Measurements from ENCODE around the gene EVPLL.
"Not testable (repeated sequence)": the region's sequence is repeated elsewhere in the genome, so short reads cannot be mapped to it uniquely, and the experiment has no call there.

EVPLL gene

GRCh38 chr17:18380471-18381157 is 3.0 kb downstream of the EVPLL start:
- Histone ChIP-seq H3K36me3 (ENCODE audit: control insufficient read depth in 1 of 2, insufficient read depth in 2 of 2, low read length in 2 of 2) (no peaks in the 10 kb centered on the region), H3K4me3 (ENCODE audit: low read depth in 1 of 2, low read length in 2 of 2) (no peak overlapping the region), H3K27ac (ENCODE audit: low read length) (no peak overlapping the region), H3K9me3 (ENCODE audit: control insufficient read depth in 1 of 2, low read length in 2 of 2) (no peaks in the 10 kb centered on the region), H3K27me3 (ENCODE audit: low read depth, low read length) (peaks cover 4% of the 10 kb centered on the region), H3K4me1 (ENCODE audit: control insufficient read depth in 1 of 2, insufficient read depth in 2 of 2, low read length in 2 of 2) (peaks cover 0 to 4% of the 10 kb centered on the region in 2 donors)

- Histone ChIP-seq H3K9me3 (ENCODE audit: control insufficient read depth in 1 of 2, low read length in 2 of 2) (no peaks in the 10 kb centered on the region), H3K4me1 (ENCODE audit: control insufficient read depth in 1 of 2, insufficient read depth in 2 of 2, low read length in 2 of 2) (peaks cover 0 to 4% of the 10 kb centered on the region in 2 donors), H3K27me3 (ENCODE audit: low read depth, low read length) (peaks cover 4% of the 10 kb centered on the region), H3K4me3 (ENCODE audit: low read depth in 1 of 2, low read length in 2 of 2) (no peak overlapping the region), H3K36me3 (ENCODE audit: control insufficient read depth in 1 of 2, insufficient read depth in 2 of 2, low read length in 2 of 2) (no peaks in the 10 kb centered on the region), H3K27ac (ENCODE audit: low read length) (no peak overlapping the region)
Measured at GRCh38 chr17:18381158-18381952, 3.8 kb downstream of the EVPLL start.

- Histone ChIP-seq H3K4me1 (ENCODE audit: control insufficient read depth in 1 of 2, insufficient read depth in 2 of 2, low read length in 2 of 2) (peaks cover 0 to 4% of the 10 kb centered on the region in 2 donors), H3K9me3 (ENCODE audit: control insufficient read depth in 1 of 2, low read length in 2 of 2) (no peaks in the 10 kb centered on the region), H3K36me3 (ENCODE audit: control insufficient read depth in 1 of 2, insufficient read depth in 2 of 2, low read length in 2 of 2) (no peaks in the 10 kb centered on the region), H3K4me3 (ENCODE audit: low read depth in 1 of 2, low read length in 2 of 2) (no peak overlapping the region), H3K27me3 (ENCODE audit: low read depth, low read length) (peaks cover 4% of the 10 kb centered on the region), H3K27ac (ENCODE audit: low read length) (no peak overlapping the region)
Measured at GRCh38 chr17:18381953-18382245, 4.3 kb downstream of the EVPLL start.

- Histone ChIP-seq H3K27me3 (ENCODE audit: low read depth, low read length) (peaks cover 4% of the 10 kb centered on the region), H3K36me3 (ENCODE audit: control insufficient read depth in 1 of 2, insufficient read depth in 2 of 2, low read length in 2 of 2) (no peaks in the 10 kb centered on the region), H3K4me1 (ENCODE audit: control insufficient read depth in 1 of 2, insufficient read depth in 2 of 2, low read length in 2 of 2) (peaks cover 0 to 4% of the 10 kb centered on the region in 2 donors), H3K4me3 (ENCODE audit: low read depth in 1 of 2, low read length in 2 of 2) (no peak overlapping the region), H3K27ac (ENCODE audit: low read length) (no peak overlapping the region), H3K9me3 (ENCODE audit: control insufficient read depth in 1 of 2, low read length in 2 of 2) (no peaks in the 10 kb centered on the region)
Measured at GRCh38 chr17:18382441-18383078, 5.0 kb downstream of the EVPLL start.

- H3K9me3 ChIP-seq (ENCODE audit: control insufficient read depth in 1 of 2, low read length in 2 of 2); H3K4me3 ChIP-seq (ENCODE audit: low read depth in 1 of 2, low read length in 2 of 2); H3K4me1 ChIP-seq (ENCODE audit: control insufficient read depth in 1 of 2, insufficient read depth in 2 of 2, low read length in 2 of 2); H3K27ac ChIP-seq (ENCODE audit: low read length); H3K27me3 ChIP-seq (ENCODE audit: low read depth, low read length); H3K36me3 ChIP-seq (ENCODE audit: control insufficient read depth in 1 of 2, insufficient read depth in 2 of 2, low read length in 2 of 2): not testable (repeated sequence)
Measured at GRCh38 chr17:18383079-18383481, 5.5 kb downstream of the EVPLL start.

GRCh38 chr17:18384271-18384670 is 6.7 kb downstream of the EVPLL start:
- H3K36me3 ChIP-seq (ENCODE audit: control insufficient read depth in 1 of 2, insufficient read depth in 2 of 2, low read length in 2 of 2); H3K4me3 ChIP-seq (ENCODE audit: low read depth in 1 of 2, low read length in 2 of 2); H3K27ac ChIP-seq (ENCODE audit: low read length); H3K9me3 ChIP-seq (ENCODE audit: control insufficient read depth in 1 of 2, low read length in 2 of 2); H3K4me1 ChIP-seq (ENCODE audit: control insufficient read depth in 1 of 2, insufficient read depth in 2 of 2, low read length in 2 of 2); H3K27me3 ChIP-seq (ENCODE audit: low read depth, low read length): not testable (repeated sequence)

GRCh38 chr17:18387583-18387982 is 10.0 kb downstream of the EVPLL start:
- not testable (repeated sequence) for H3K27ac ChIP-seq (ENCODE audit: low read length); H3K27me3 ChIP-seq (ENCODE audit: low read depth, low read length); H3K9me3 ChIP-seq (ENCODE audit: control insufficient read depth in 1 of 2, low read length in 2 of 2); H3K4me1 ChIP-seq (ENCODE audit: control insufficient read depth in 1 of 2, insufficient read depth in 2 of 2, low read length in 2 of 2); H3K36me3 ChIP-seq (ENCODE audit: control insufficient read depth in 1 of 2, insufficient read depth in 2 of 2, low read length in 2 of 2); H3K4me3 ChIP-seq (ENCODE audit: low read depth in 1 of 2, low read length in 2 of 2)

GRCh38 chr17:18388266-18388665 is 10.7 kb downstream of the EVPLL start:
- not testable (repeated sequence) for H3K4me1 ChIP-seq (ENCODE audit: control insufficient read depth in 1 of 2, insufficient read depth in 2 of 2, low read length in 2 of 2); H3K9me3 ChIP-seq (ENCODE audit: control insufficient read depth in 1 of 2, low read length in 2 of 2); H3K4me3 ChIP-seq (ENCODE audit: low read depth in 1 of 2, low read length in 2 of 2); H3K27me3 ChIP-seq (ENCODE audit: low read depth, low read length); H3K36me3 ChIP-seq (ENCODE audit: control insufficient read depth in 1 of 2, insufficient read depth in 2 of 2, low read length in 2 of 2); H3K27ac ChIP-seq (ENCODE audit: low read length)

GRCh38 chr17:18388728-18389127 is 11.2 kb downstream of the EVPLL start:
- H3K27ac ChIP-seq (ENCODE audit: low read length); H3K4me1 ChIP-seq (ENCODE audit: control insufficient read depth in 1 of 2, insufficient read depth in 2 of 2, low read length in 2 of 2); H3K4me3 ChIP-seq (ENCODE audit: low read depth in 1 of 2, low read length in 2 of 2); H3K9me3 ChIP-seq (ENCODE audit: control insufficient read depth in 1 of 2, low read length in 2 of 2); H3K27me3 ChIP-seq (ENCODE audit: low read depth, low read length); H3K36me3 ChIP-seq (ENCODE audit: control insufficient read depth in 1 of 2, insufficient read depth in 2 of 2, low read length in 2 of 2): not testable (repeated sequence)

- H3K9me3 ChIP-seq (ENCODE audit: control insufficient read depth in 1 of 2, low read length in 2 of 2); H3K4me1 ChIP-seq (ENCODE audit: control insufficient read depth in 1 of 2, insufficient read depth in 2 of 2, low read length in 2 of 2); H3K36me3 ChIP-seq (ENCODE audit: control insufficient read depth in 1 of 2, insufficient read depth in 2 of 2, low read length in 2 of 2); H3K27ac ChIP-seq (ENCODE audit: low read length); H3K4me3 ChIP-seq (ENCODE audit: low read depth in 1 of 2, low read length in 2 of 2); H3K27me3 ChIP-seq (ENCODE audit: low read depth, low read length): not testable (repeated sequence)
Measured at GRCh38 chr17:18401872-18402590, 24.5 kb downstream of the EVPLL start.

GRCh38 chr17:18403166-18403565 is 25.6 kb downstream of the EVPLL start:
- not testable (repeated sequence) for H3K27ac ChIP-seq (ENCODE audit: low read length); H3K27me3 ChIP-seq (ENCODE audit: low read depth, low read length); H3K9me3 ChIP-seq (ENCODE audit: control insufficient read depth in 1 of 2, low read length in 2 of 2); H3K4me1 ChIP-seq (ENCODE audit: control insufficient read depth in 1 of 2, insufficient read depth in 2 of 2, low read length in 2 of 2); H3K4me3 ChIP-seq (ENCODE audit: low read depth in 1 of 2, low read length in 2 of 2); H3K36me3 ChIP-seq (ENCODE audit: control insufficient read depth in 1 of 2, insufficient read depth in 2 of 2, low read length in 2 of 2)

Measured in muscle layer of duodenum (tissue), 2 donors.